HG03066 (cell line): ENCODE results near the gene MAGI2.
"Not testable (repeated sequence)": the region's sequence is repeated elsewhere in the genome, so short reads cannot be mapped to it uniquely, and the experiment has no call there.

Experiments used
- ATAC-seq: cut with Tn5 transposase; IDR thresholded peaks from one replicate; pipeline ENCODE4 v1.9.1; 2021; ENCODE audit warnings: low read depth; ENCODE audit not compliant: unreplicated experiment

Gene MAGI2

GRCh38 chr7:79084423-79084822 is 369.0 kb downstream of the MAGI2 start:
- ATAC-seq: no peak

DNA sequence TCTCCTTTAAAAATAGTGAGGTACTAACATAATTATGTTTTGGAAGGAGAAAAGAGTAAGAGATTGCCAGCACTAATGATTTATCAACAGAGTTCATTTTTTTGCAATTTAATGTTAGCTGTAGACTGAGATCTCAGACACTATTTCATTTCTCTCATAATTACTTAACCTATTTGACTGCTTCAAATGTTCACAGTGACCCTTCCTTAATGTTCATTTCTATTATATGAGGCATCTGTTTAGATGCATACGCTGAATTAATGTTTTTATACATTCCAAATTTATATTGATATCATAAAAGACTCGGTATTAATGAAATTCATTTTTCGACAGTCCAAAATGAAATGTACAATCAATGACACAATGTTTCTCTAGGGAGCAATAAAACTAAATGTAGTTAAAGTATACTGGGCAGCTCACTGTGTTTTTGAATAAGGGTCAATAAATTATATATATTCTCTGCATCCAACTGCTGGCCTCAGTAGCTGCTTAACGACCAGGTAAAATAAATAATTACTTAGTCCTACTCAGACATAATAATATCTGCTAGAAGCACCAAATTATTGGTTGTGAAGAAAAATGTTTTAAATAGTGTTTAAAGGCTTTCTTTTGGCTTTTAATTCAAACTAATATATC is 373.4 kb downstream of the MAGI2 start:
- ATAC-seq: no peak

DNA sequence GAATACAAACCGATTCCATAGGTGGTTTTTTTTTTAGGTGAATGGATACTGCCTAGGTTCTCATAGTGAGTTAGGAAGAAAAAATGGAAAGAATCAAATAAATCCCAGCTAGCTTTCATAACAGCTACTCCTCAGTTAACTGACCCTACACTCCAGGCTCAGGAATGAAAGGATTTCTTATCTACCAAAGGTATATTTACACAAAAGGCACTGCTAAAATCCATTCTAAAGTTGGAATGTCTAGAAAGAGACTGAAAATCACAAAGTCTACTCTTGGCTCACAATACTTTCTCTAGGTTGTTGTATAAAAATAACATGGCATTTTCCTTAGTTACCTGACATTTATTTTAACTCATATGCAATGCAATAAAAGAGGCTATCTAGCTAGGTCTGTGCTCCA is 375.2 kb downstream of the MAGI2 start:
- no peak for ATAC-seq

GRCh38 chr7:79071187-79071586 is 382.3 kb downstream of the MAGI2 start:
- not testable (repeated sequence) for ATAC-seq

GRCh38 chr7:79064187-79064823 is 389.2 kb downstream of the MAGI2 start:
- no peak for ATAC-seq

DNA sequence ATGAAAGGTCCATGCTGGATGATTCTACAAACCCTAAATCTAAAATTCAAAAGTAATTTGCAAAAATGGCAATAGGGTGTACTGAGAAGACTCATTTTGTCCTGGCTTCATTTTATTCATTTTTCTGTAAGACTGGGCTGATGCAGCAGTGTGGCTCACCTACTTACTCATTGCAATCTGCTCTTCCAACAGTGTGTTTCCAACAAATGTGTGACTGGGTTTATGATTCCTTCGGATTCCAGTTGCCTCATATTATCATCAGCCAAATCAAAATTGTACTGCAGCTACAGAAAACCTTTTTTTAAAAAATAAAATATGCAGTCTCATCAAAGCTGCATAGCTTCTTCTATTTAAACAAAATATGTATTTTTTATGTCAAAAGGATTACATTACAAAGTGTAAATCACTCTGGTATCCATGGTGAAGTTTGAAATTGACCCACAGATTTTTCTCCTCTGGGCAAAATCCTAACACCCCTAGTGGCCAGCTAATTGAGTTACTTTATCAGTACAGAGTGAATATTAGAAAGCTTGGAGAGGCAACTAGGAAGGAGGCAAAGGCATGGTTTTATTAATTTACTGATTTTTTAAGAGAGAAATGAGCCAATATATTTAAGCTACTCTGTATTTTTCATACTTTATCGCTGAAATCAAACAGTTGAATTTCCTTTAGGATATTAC is 390.3 kb downstream of the MAGI2 start:
- no peak for ATAC-seq

DNA sequence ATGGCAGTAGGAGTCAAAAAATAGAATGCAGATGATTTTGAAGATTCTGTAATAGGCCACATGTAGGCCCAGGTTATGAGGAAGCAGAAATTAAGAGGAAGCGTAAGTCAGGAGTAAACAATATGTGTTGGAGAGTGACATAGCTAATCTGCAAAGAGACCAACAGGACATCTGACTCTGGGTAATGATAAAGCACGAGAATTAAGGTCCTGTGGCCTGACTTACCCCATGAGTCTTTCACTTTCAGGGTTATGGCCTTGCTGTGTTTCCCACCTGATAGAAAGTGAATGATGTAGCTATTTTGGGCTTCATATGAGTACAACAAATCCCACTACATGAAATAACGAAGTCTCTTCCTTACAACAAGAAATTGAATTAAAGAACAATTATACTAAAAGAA is 393.0 kb downstream of the MAGI2 start:
- no peak for ATAC-seq

DNA sequence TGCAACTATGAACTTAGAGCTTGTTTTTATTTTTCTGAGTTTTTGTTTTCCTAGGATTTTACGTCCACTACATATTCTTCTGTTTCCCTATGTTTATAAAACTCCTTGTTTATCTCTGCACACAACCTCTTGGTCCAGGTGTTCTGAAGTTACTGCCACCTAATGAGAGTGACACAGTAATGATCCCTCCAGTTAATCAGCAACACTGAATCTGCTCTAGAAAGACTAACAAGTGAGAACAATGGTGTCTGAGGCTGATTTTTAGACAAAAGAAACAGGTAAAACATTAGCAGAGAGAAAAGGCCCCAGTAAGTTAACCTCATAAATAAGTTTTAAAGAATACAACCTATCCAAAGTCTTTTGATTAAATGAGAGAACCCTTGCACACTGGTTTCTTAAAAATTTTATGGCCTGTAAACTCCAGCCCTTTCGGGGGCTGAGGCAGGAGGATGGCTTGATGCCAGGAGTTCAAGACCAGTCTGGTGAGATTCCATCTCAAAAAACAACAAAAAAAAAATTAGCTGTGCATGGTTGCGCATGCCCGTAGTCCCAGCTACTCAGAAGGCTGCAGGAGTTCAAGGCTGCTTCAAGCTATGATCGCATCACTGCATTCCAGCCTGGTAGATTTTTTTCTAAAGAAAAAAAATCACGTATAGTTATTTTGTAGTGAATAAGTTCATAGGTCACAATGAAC is 397.6 kb downstream of the MAGI2 start:
- ATAC-seq: no peak

DNA sequence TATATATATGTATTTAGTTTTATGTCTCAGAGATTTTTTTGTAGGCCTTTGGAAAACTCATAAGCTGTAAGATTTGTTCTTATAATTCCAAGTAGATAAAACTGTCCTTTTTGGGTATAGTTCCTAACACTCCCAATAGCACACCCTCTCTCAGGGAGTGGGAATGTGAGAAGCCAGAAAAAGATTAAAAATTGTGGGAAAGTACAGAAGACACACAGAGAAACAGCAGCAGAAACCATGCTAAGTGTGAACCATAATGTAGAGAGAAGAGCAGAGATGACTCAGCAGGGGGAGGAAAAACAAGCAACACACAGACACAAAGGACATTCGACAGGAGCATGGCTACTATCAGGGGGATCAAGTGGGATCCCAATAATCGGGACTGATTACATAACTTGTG is 401.6 kb downstream of the MAGI2 start:
- no peak for ATAC-seq

- no peak for ATAC-seq
Observed at GRCh38 chr7:79050603-79051002, 402.9 kb downstream of the MAGI2 start.

DNA sequence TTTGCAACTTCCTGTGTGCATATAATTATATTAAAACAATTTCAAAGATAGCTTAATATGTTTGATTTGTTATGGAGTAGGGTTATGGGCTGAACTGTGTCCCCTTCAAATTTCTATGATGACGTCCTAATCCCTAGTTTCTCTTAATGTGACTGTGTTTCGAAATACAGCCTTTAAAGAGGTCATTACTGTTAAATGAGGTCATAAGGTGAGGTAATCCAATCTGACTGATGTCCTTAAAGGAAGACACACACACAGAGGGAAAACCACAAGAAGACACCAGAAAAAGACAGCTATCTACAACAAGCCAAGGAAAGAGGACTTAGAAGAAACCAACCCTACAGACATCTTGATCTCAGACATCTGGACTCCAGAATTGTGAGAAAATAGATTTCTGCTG is 407.4 kb downstream of the MAGI2 start:
- no peak for ATAC-seq

DNA sequence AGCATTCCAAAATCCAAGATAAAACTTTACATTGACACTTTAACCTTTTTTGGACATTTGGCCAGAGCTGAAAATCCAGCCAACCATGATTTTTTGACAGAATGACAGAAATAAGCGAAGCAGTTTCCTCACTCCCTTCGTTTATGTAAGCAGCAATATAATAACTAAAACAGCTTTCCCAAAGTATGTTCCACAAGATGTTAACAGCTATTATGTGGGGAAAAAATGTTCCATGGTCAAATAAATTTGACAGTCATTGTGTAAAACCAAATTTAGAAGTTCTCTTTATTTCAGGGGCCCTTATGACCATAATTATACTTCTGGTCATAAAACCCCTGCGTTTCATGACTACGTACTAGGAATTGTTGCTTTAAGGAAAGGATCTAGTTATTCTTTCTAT is 416.5 kb downstream of the MAGI2 start:
- ATAC-seq: no peak

- ATAC-seq: no peak
Observed at GRCh38 chr7:79036356-79036755, 417.1 kb downstream of the MAGI2 start.

DNA sequence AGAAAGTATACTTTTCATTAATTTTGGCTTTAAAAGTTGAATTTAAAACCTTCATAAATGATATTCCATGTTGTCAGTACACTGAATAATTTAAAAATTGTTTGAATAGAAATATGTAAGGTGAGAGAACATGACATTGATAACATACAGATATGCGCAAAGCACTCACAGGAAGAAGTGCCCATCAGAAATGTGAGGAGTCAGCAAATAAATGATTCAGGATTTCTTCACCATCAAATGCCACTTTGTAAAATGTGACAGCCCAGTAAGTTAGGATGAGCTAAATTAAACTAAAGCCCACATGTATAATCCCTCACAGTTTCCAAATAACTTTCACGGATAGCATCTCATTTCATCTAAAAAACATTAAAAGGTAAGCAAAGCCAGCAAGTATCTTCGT is 417.6 kb downstream of the MAGI2 start:
- ATAC-seq: no peak

DNA sequence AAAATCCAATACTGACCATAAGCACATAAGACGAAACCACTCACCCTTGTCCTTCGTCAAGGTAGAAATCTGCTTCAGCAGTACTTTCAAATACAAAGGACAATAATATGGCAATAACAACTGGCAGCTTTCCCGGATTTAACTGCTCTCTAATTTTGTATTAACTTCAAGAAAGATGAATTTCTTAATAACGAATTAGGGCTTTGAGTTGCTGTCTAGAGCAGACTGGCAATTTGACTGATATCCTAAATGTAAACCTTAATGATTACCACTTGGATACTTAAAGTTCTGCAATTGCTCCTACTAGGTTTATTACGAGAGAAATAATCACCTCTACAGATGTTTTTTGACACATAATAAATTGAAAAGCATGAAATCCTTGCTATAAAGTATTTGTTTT is 418.7 kb downstream of the MAGI2 start:
- ATAC-seq: no peak

GRCh38 chr7:79019711-79020110 is 433.8 kb downstream of the MAGI2 start:
- not testable (repeated sequence) for ATAC-seq

GRCh38 chr7:79011921-79012320 is 441.5 kb downstream of the MAGI2 start:
- no peak for ATAC-seq

- no peak for ATAC-seq
Observed at GRCh38 chr7:79009647-79010046, 443.8 kb downstream of the MAGI2 start.

GRCh38 chr7:79008786-79009185 is 444.7 kb downstream of the MAGI2 start:
- ATAC-seq: no peak

DNA sequence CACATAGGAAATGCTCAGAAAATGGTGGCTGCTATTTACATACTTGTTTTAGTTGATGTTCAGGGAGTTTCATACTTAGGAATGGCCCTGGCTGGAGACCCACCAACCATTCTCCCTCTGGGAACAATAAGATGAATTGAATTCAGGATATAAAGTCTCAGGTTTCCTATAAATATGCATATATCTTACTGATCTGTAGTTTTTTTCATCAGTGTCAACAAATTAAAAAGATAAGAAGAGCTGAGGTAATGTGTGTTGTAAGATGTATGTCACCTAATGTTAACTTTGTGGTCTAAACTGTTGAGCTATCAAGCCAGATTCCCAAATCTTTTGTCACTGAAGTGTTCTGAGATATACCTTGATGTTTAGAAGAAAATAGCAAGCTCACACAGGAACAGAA is 457.5 kb downstream of the MAGI2 start:
- ATAC-seq: no peak

DNA sequence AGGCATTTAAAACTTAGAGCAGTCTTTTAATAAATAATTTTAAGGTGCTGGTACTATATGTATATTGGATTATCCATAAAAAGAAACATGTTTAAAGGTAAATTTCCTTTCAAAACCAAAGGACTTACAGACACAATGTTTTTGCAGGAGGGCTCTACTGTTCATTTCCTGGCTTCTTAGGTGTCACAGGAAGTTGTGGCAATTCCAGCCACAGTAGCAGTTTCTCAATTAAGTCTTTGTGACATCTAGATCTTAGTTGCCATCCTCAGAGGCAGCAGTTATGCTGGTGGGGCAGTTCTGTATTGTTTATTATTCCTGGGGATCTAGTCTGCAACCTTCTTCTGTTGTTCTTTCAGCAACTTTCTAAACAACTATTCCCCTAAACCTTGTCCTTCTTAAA is 460.1 kb downstream of the MAGI2 start:
- no peak for ATAC-seq
